HepG2 (cell line): Measurements from ENCODE around the gene ELOVL6. TPM values are rescaled to one million over a fixed set of nuclear protein-coding genes. Genes with fewer than 3 reads are reported as not detected.

ENCODE experiments used
- ATAC-seq: fragments of 200-7000 bp; cut with Tn5 transposase; 3 replicates; pipeline ENCODE4 v1.9.1; 2020; ENCODE audit warnings: mild to moderate bottlenecking, moderate library complexity
- BruUV-seq: library from RNA; stranded (reverse); fragments of 400-500 nt; replicated peaks from 2 replicates; lab custom pipeline; 2021; lab: Mats Ljungman, UMichigan
- CTCF ChIA-PET: fragments of 300-600 bp; formaldehyde crosslinking; extraction: SDS; loops from one replicate; lab custom pipeline; 2021; ENCODE audit warnings: low total read pairs, inconsistent platforms, low intra/inter-chr PET ratio; lab: Yijun Ruan, JAX
- POLR2A ChIA-PET: fragments of 350-600 bp; sonication (Branson Sonifier 250); formaldehyde crosslinking; loops from one replicate; lab custom pipeline; 2020; ENCODE audit warnings: antibody characterized with exemption, inconsistent platforms; lab: Yijun Ruan, JAX
- DNase-seq: peaks from one replicate; pipeline ENCODE4 v3.0.0-alpha.2; 2015; ENCODE audit warnings: low spot score
- FAIRE-seq: peaks from 3 replicates; lab custom pipeline; 2011; peaks lifted over from hg19 to GRCh38; lab: Jason Lieb, UNC
- H2AFZ ChIP-seq: one replicate; pipeline ENCODE4 v1.6.1; 2011; ENCODE audit warnings: low read length, inconsistent platforms
- H3K27ac ChIP-seq: fragments of 300-600 bp; 3 replicates; pipeline ENCODE4 v1.8.0; 2011; ENCODE audit warnings: mixed run types, mild to moderate bottlenecking, mixed read lengths, low read length, inconsistent platforms; ENCODE audit not compliant: insufficient read depth; ENCODE audit errors: extremely low read length
- H3K27me3 ChIP-seq, 2 experiments: fragments of 200-600 bp in 1 of 2; 2 replicates in 1 of 2; 3 replicates in 1 of 2; pipeline versions ENCODE4 v1.6.0 to v1.8.0; 2011; ENCODE audit warnings: low read length in 2 of 2, mild to moderate bottlenecking in 2 of 2, moderate library complexity in 2 of 2, inconsistent platforms in 1 of 2; ENCODE audit not compliant: insufficient read depth in 2 of 2, control insufficient read depth in 1 of 2
- H3K36me3 ChIP-seq, 2 experiments: fragments of 200-600 bp in 1 of 2; replicated peaks in 1 of 2; 2 replicates in 1 of 2; 3 replicates in 1 of 2; pipeline versions ENCODE4 v1.5.1 to v1.8.0; 2011; ENCODE audit warnings: low read length in 2 of 2, inconsistent platforms in 1 of 2; ENCODE audit not compliant: insufficient read depth in 2 of 2, control insufficient read depth in 1 of 2
- H3K4me1 ChIP-seq: 2 replicates; pipeline ENCODE4 v1.5.1; 2012; ENCODE audit warnings: low read length, inconsistent platforms; ENCODE audit not compliant: insufficient read depth
- H3K4me2 ChIP-seq: 2 replicates; pipeline ENCODE4 v1.6.0; 2011; ENCODE audit warnings: low read depth, low read length, inconsistent platforms
- H3K4me3 ChIP-seq, 3 experiments: fragments of 200-600 bp in 1 of 3; sonication (generic), shearing (Covaris generic) in 1 of 3; replicated peaks in 1 of 3; 2 replicates each; pipeline ENCODE4 v1.5.1; 2011 to 2016; ENCODE audit warnings: low read length in 3 of 3, inconsistent platforms in 2 of 3, low read depth in 2 of 3, mild to moderate bottlenecking in 2 of 3, control low read depth in 1 of 3, mixed read lengths in 1 of 3; ENCODE audit not compliant: insufficient read depth in 1 of 3
- H3K79me2 ChIP-seq: one replicate; pipeline ENCODE4 v1.6.1; 2011; ENCODE audit warnings: low read length, inconsistent platforms; ENCODE audit not compliant: insufficient read depth
- H3K9ac ChIP-seq: 2 replicates; pipeline ENCODE4 v1.6.0; 2011; ENCODE audit warnings: mild to moderate bottlenecking, low read depth, low read length, inconsistent platforms; ENCODE audit not compliant: insufficient read depth
- H3K9me3 ChIP-seq: 2 replicates; pipeline ENCODE4 v1.5.1; 2012; ENCODE audit warnings: mild to moderate bottlenecking, low read length
- H4K20me1 ChIP-seq: 2 replicates; pipeline ENCODE4 v1.6.0; 2011; ENCODE audit warnings: inconsistent platforms, mild to moderate bottlenecking, low read length, moderate library complexity; ENCODE audit not compliant: insufficient read depth
- CEBPG ChIP-seq: IDR thresholded peaks from 2 replicates; pipeline ENCODE4 v1.6.1; 2016
- FOSL2 ChIP-seq: sonication (generic); formaldehyde crosslinking; IDR thresholded peaks from 2 replicates; pipeline ENCODE4 v1.4.0; 2020; ENCODE audit warnings: missing genetic modification reagents
- FOXK1 ChIP-seq: sonication (generic); formaldehyde crosslinking; IDR thresholded peaks from 2 replicates; pipeline ENCODE4 v1.4.0; 2020; ENCODE audit warnings: low read depth, missing genetic modification reagents, borderline replicate concordance
- HOXA5 ChIP-seq: sonication (generic); formaldehyde crosslinking; IDR thresholded peaks from 2 replicates; pipeline ENCODE4 v1.4.0; 2020; ENCODE audit warnings: missing genetic modification reagents
- IKZF4 ChIP-seq: sonication (generic); formaldehyde crosslinking; IDR thresholded peaks from 2 replicates; pipeline ENCODE4 v1.5.1; 2020; ENCODE audit warnings: borderline replicate concordance, mild to moderate bottlenecking, low read depth, missing genetic modification reagents; ENCODE audit errors: not compliant biosample characterization
- REXO4 ChIP-seq: sonication (generic); formaldehyde crosslinking; IDR thresholded peaks from 2 replicates; pipeline ENCODE4 v1.8.0; 2022; ENCODE audit warnings: missing genetic modification reagents, mild to moderate bottlenecking, borderline replicate concordance
- RXRA ChIP-seq: sonication (generic); formaldehyde crosslinking; IDR thresholded peaks from 2 replicates; pipeline ENCODE4 v1.5.1; 2020; ENCODE audit warnings: missing genetic modification reagents
- SMAD3 ChIP-seq: sonication (generic); formaldehyde crosslinking; IDR thresholded peaks from 2 replicates; pipeline ENCODE4 v1.4.0; 2020; ENCODE audit warnings: missing genetic modification reagents
- SOX6 ChIP-seq, 2 experiments: fragments of 450-650 bp in 1 of 2; sonication (generic) in 1 of 2; formaldehyde crosslinking in 1 of 2; IDR thresholded peaks; 2 replicates each; pipeline versions ENCODE4 v1.4.0 to v1.6.1; 2017 to 2020; ENCODE audit warnings: antibody characterized with exemption in 1 of 2, mild to moderate bottlenecking in 1 of 2, missing genetic modification reagents in 1 of 2
- TEAD3 ChIP-seq: optimal IDR thresholded peaks from 2 replicates; pipeline ENCODE3; 2016; ENCODE audit warnings: borderline replicate concordance
- THAP11 ChIP-seq: IDR thresholded peaks from 2 replicates; pipeline ENCODE4 v1.6.1; 2016; ENCODE audit warnings: missing biosample characterization, missing genetic modification reagents
- ZIK1 ChIP-seq: sonication (generic); formaldehyde crosslinking; IDR thresholded peaks from 2 replicates; pipeline ENCODE4 v1.5.0; 2020; ENCODE audit warnings: mild to moderate bottlenecking, low read depth, missing genetic modification reagents, borderline replicate concordance
- ZNF44 ChIP-seq: sonication (generic); formaldehyde crosslinking; IDR thresholded peaks from 2 replicates; pipeline ENCODE4 v1.5.1; 2020; ENCODE audit warnings: mild to moderate bottlenecking, missing genetic modification reagents
- ZNF674 ChIP-seq: sonication (generic); formaldehyde crosslinking; IDR thresholded peaks from 2 replicates; pipeline ENCODE4 v1.5.0; 2020; ENCODE audit warnings: low read depth, mild to moderate bottlenecking, missing genetic modification reagents
- ZNF780A ChIP-seq: sonication (generic); formaldehyde crosslinking; IDR thresholded peaks from 2 replicates; pipeline ENCODE4 v1.8.0; 2022; ENCODE audit warnings: mild to moderate bottlenecking, missing genetic modification reagents, moderate library complexity
- ZNF790 ChIP-seq: sonication (generic); formaldehyde crosslinking; IDR thresholded peaks from 2 replicates; pipeline ENCODE4 v1.8.0; 2022; ENCODE audit warnings: missing genetic modification reagents, mild to moderate bottlenecking, borderline replicate concordance
- WGBS: methylation state at CpG from one replicate; pipeline ENCODE4 v1.1.6; 2017; ENCODE audit warnings: low lambda C conversion rate; 5-methylcytosine and 5-hydroxymethylcytosine counted together
- in situ Hi-C: cut with HindIII; loops from 2 replicates; pipeline ENCODE4 v1.10.0; 2017; ENCODE audit warnings: low pct_unique_long_range_greater_than_20kb; ENCODE audit not compliant: extremely low pct_ligation_motif_present
- intact Hi-C: fragments of 100-400 bp; cut with micrococcal nuclease; formaldehyde crosslinking; loops from one replicate; pipeline ENCODE4 v1.10.0; 2022; ENCODE audit not compliant: unreplicated experiment
- polyA plus RNA-seq, 8 experiments: library from polyadenylated mRNA; depleted of rRNA in 3 of 8; stranded (reverse) in 7 of 8; unstranded in 1 of 8; fragments of >200 nt; fragmentation: Illumina TruSeq in 4 of 8; extraction: Trizol in 4 of 8; gene quantifications; 2 replicates each; pipeline versions ENCODE4 v1.2.1 to v1.2.3, GENCODE V29; 2011 to 2016; ENCODE audit warnings: low read depth in 4 of 8, missing spikeins in 1 of 8, mixed read lengths in 1 of 8; ENCODE audit not compliant: insufficient read depth in 1 of 8
- total RNA-seq, 5 experiments: library from RNA; depleted of rRNA; stranded (reverse); fragments of >200 nt; fragmentation: Illumina TruSeq; extraction: Trizol; gene quantifications; 2 replicates each; pipeline ENCODE4 v1.2.3, GENCODE V29; 2016; ENCODE audit warnings: low read depth in 1 of 5
- TF ChIP-seq, protein P1 (sequence below): sonication (generic); formaldehyde crosslinking; IDR thresholded peaks from 2 replicates; pipeline ENCODE4 v1.5.1; 2020; ENCODE audit warnings: mild to moderate bottlenecking, missing genetic modification reagents
- TF ChIP-seq, protein P2 (sequence below): IDR thresholded peaks from 2 replicates; pipeline ENCODE4 v1.6.1; 2018; ENCODE audit warnings: missing genetic modification reagents, mild to moderate bottlenecking, missing compliant biosample characterization
- TF ChIP-seq, protein P3 (sequence below): sonication (generic); formaldehyde crosslinking; IDR thresholded peaks from 2 replicates; pipeline ENCODE4 v1.5.1; 2020; ENCODE audit warnings: missing genetic modification reagents, mild to moderate bottlenecking, borderline replicate concordance

The ELOVL6 gene
- total and polyA plus RNA-seq, 2 of the 13 experiments (the other 11 are each of a cell fraction or from before 2014, with no cell fraction given) = 14.1 to 23.2 TPM

DNA sequence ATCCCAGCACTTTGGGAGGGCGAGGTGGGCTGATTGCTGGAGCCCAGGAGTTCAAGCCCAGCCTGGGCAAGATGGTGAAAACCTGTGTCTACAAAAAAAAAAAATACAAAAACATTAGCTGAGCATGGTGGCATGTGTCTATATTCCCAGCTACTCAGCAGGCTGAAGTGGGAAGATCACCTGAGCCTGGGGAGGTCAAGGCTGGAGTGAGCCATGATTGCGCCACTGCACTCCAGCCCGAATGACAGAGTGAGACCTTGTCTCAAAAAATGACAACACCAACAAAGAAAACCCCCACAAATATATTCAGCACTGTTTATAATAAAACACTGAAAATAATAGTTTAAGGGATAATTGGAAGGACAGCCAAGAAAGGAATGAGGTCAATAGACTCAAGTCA, 3.6 kb upstream of the ELOVL6 start:
- no peak for DNase-seq
- no peak overlapping the region for H3K27ac ChIP-seq
- peak; percentile 54 for FAIRE-seq
- BruUV-seq = no TSS peak
- H3K4me1 ChIP-seq = peaks cover 41% of the 10 kb centered on the region
- POLR2A ChIA-PET = no interaction called here
- CTCF ChIA-PET = no interaction called here
- no peak overlapping the region; the same call in 1 of the 2 replicates for H3K4me2 ChIP-seq
- H3K79me2 ChIP-seq = peaks cover 12% of the 10 kb centered on the region
- H3K9ac ChIP-seq = no peak overlapping the region
- no peaks in the 10 kb centered on the region for H3K36me3 ChIP-seq
- H3K4me3 ChIP-seq = no peak overlapping the region
- in situ Hi-C loops (no loop called here), intact Hi-C loops (no loop called here)
- H2AFZ ChIP-seq = no peak overlapping the region
- H4K20me1 ChIP-seq = no peaks in the 10 kb centered on the region
- H3K27me3 ChIP-seq = no peaks in the 10 kb centered on the region; a peak in 1 of 5 replicates
- 31% methylated on average over 3 of the region's 3 CpGs for WGBS
- no peaks in the 10 kb centered on the region for H3K9me3 ChIP-seq
- no peak for ATAC-seq
- TF ChIP-seq IKZF4 (CRISPR knock-in tag) (no peak), ZNF780A (CRISPR knock-in tag) (no peak), ZNF790 (CRISPR knock-in tag) (no peak), FOSL2 (CRISPR knock-in tag) (peak; percentile 56), TEAD3 (CRISPR knock-in tag) (peak; percentile 8), THAP11 (CRISPR knock-in tag) (no peak; the same call in 1 of the 2 replicates), HOXA5 (0 out of 2 replicates have a peak, but pooled peaks have one; percentile 24), ZNF674 (no peak), ZIK1 (CRISPR knock-in tag) (no peak), SOX6 (IDR thresholded peaks at IDR 0.05) (no peak), SOX6 (CRISPR knock-in tag; IDR thresholded peaks at IDR 0.05) (0 out of 2 replicates have a peak, but pooled peaks have one; percentile 10), RXRA (CRISPR knock-in tag) (peak; percentile 40; the same call in 1 of the 2 replicates), SMAD3 (CRISPR knock-in tag) (no peak), FOXK1 (0 out of 2 replicates have a peak, but pooled peaks have one; percentile 36), REXO4 (CRISPR knock-in tag) (no peak), ZNF44 (no peak), CEBPG (peak; percentile 77)
- TF ChIP-seq, protein P1, sequence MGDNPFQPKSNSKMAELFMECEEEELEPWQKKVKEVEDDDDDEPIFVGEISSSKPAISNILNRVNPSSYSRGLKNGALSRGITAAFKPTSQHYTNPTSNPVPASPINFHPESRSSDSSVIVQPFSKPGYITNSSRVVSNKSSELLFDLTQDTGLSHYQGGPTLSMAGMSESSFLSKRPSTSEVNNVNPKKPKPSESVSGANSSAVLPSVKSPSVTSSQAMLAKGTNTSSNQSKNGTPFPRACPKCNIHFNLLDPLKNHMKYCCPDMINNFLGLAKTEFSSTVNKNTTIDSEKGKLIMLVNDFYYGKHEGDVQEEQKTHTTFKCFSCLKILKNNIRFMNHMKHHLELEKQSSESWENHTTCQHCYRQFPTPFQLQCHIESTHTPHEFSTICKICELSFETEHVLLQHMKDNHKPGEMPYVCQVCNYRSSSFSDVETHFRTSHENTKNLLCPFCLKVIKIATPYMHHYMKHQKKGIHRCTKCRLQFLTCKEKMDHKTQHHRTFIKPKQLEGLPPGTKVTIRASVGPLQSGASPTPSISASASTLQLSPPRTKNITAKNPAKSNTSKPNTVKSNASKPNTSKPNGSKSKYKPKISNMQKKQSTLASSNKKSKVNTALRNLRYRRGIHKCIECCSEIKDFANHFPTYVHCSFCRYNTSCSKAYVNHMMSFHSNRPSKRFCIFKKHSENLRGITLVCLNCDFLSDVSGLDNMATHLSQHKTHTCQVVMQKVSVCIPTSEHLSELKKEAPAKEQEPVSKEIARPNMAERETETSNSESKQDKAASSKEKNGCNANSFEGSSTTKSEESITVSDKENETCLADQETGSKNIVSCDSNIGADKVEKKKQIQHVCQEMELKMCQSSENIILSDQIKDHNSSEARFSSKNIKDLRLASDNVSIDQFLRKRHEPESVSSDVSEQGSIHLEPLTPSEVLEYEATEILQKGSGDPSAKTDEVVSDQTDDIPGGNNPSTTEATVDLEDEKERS (CRISPR knock-in tag) = no peak
- TF ChIP-seq, protein P2, sequence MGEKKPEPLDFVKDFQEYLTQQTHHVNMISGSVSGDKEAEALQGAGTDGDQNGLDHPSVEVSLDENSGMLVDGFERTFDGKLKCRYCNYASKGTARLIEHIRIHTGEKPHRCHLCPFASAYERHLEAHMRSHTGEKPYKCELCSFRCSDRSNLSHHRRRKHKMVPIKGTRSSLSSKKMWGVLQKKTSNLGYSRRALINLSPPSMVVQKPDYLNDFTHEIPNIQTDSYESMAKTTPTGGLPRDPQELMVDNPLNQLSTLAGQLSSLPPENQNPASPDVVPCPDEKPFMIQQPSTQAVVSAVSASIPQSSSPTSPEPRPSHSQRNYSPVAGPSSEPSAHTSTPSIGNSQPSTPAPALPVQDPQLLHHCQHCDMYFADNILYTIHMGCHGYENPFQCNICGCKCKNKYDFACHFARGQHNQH (CRISPR knock-in tag) = 0 out of 2 replicates have a peak, but pooled peaks have one; percentile 22
- TF ChIP-seq, protein P3, sequence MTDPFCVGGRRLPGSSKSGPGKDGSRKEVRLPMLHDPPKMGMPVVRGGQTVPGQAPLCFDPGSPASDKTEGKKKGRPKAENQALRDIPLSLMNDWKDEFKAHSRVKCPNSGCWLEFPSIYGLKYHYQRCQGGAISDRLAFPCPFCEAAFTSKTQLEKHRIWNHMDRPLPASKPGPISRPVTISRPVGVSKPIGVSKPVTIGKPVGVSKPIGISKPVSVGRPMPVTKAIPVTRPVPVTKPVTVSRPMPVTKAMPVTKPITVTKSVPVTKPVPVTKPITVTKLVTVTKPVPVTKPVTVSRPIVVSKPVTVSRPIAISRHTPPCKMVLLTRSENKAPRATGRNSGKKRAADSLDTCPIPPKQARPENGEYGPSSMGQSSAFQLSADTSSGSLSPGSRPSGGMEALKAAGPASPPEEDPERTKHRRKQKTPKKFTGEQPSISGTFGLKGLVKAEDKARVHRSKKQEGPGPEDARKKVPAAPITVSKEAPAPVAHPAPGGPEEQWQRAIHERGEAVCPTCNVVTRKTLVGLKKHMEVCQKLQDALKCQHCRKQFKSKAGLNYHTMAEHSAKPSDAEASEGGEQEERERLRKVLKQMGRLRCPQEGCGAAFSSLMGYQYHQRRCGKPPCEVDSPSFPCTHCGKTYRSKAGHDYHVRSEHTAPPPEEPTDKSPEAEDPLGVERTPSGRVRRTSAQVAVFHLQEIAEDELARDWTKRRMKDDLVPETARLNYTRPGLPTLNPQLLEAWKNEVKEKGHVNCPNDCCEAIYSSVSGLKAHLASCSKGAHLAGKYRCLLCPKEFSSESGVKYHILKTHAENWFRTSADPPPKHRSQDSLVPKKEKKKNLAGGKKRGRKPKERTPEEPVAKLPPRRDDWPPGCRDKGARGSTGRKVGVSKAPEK (CRISPR knock-in tag) = no peak
